ENCODE data around the gene DLX1. TPM values are rescaled to one million over a fixed set of nuclear protein-coding genes. Genes with fewer than 3 reads are reported as not detected.

The DLX1 gene
- total RNA-seq, 120 experiments from 2014 or later: 1.5 to 24.3 (median 9.6) TPM

Other genes with a start within 250 kb of the DLX1 start
- gene SLC25A12, start 191.3 kb upstream of the DLX1 start, total RNA-seq: 100 to 1,000 TPM in 71 of 120 experiments, 10 to 100 TPM in 49; 37.2 to 159 (median 105) TPM
- gene HAT1, start 163.0 kb upstream of the DLX1 start, total RNA-seq: 10 to 100 TPM; 13.9 to 33.5 (median 22.1) TPM
- gene METAP1D, start 85.6 kb upstream of the DLX1 start, total RNA-seq: 10 to 100 TPM in 48 of 120 experiments, 1 to 10 TPM in 72; 5.8 to 17.9 (median 9.4) TPM
- 1 to 10 TPM in 111 of 120 experiments, under 1 TPM in 9; 0.39 to 4.2 (median 1.8) TPM for gene DLX2, start 17.4 kb downstream of the DLX1 start, total RNA-seq

Measured in dorsolateral prefrontal cortex (tissue), 118 donors.